MM.1S (cell line): ENCODE measurements around the gene BAZ1B.

ENCODE experiments used
- EZH2phosphoT487 ChIP-seq: fragments of 300-600 bp; sonication (generic); IDR thresholded peaks from 2 replicates; pipeline ENCODE4 v1.6.1; 2018; ENCODE audit warnings: antibody characterized with exemption, low read length
- TF ChIP-seq, protein P1 (sequence below): fragments of 300-600 bp; sonication (generic); IDR thresholded peaks from 2 replicates; pipeline ENCODE4 v1.5.1; 2016; ENCODE audit warnings: antibody characterized with exemption, low read length, mixed read lengths

DNA sequence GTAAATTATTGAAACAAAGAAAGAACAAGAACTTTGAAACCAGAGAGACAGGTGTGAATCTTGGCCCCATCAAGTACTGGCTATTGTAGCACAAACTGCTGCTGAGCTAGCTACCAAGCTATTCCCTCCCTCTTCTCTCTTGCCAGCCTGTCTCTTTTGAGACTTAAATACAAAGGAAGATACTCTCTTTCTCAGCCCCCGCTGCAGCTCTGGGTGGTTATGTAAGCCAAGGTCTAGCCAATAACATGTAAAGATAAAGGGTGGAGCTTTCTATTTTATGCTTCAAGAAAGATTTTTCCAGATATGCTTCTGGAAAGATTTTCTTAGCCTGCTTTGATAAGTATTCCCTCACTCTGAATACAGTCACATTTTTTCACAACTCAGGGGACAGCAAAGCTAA, 17.2 kb downstream of the BAZ1B start:
- TF ChIP-seq, protein P1, sequence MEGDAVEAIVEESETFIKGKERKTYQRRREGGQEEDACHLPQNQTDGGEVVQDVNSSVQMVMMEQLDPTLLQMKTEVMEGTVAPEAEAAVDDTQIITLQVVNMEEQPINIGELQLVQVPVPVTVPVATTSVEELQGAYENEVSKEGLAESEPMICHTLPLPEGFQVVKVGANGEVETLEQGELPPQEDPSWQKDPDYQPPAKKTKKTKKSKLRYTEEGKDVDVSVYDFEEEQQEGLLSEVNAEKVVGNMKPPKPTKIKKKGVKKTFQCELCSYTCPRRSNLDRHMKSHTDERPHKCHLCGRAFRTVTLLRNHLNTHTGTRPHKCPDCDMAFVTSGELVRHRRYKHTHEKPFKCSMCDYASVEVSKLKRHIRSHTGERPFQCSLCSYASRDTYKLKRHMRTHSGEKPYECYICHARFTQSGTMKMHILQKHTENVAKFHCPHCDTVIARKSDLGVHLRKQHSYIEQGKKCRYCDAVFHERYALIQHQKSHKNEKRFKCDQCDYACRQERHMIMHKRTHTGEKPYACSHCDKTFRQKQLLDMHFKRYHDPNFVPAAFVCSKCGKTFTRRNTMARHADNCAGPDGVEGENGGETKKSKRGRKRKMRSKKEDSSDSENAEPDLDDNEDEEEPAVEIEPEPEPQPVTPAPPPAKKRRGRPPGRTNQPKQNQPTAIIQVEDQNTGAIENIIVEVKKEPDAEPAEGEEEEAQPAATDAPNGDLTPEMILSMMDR: no peak
- no peak for TF ChIP-seq EZH2phosphoT487
